ENCODE measurements around the gene STAT2. TPM values are rescaled to one million over a fixed set of nuclear protein-coding genes. Genes with fewer than 3 reads are reported as not detected.

STAT2 gene
- total RNA-seq, 1 donor from 2014 or later: 199 TPM

DNA sequence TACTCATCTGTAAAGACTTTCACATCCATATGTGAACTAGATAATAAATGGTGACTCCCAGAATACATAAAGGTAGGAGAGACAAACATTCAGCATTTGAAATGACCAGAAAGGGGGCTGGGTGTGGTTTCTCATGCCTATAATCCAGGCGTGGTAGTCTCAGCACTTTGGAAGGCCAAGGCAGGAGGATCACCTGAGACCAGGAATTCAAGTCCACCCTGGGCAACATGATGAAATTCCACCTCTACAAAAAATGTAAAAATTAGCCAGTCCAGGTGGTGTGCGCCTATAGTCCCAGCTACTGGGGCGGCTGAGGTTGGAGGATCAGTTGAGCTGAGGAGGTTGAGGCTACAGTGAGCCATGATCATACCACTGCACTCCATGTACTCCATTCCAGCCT, 55.6 kb downstream of the STAT2 start:
- intact Hi-C loops (cut with DNase I): no loop called here
- peaks cover 50% of the 10 kb centered on the region for H3K36me3 ChIP-seq

DNA sequence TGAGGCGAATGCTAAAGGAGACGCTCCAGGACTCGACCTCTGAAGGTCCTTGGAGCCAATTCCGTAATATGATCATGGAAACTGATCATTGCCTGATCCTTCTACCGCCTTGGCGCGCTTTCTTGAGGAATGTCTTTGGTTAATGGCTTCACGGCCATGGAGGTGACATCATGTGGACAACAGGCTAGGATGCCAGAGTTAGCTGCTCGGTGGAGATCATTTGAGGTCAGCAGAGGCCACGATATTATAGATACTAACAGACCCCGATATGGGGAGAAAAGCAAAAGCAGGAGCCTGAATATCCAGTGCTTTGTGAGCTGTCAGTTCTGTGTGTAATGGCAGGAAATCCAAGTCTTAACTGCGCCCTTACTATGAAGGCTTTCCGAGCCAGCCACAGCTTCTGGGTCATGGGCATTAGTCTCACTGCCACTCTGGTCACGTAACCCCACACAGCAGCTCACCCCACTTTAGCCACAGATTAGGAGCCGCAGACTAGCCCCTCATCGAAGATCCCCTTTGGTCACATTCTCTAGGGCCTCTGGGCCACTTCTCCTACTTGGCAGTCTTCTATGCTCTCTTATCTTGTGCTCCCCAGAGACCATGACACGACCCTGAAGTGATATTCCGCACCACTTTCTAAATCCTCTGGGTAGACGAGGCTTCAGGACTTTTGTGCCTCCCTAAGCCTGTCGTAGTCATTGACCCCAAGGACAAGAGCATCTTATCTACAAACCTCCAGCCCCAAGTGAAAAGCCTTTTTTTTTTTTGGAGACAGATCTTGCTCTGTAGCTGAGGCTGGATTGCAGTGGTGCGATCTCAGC, 59.1 kb downstream of the STAT2 start:
- intact Hi-C loops (cut with DNase I): no loop called here
- peak; percentile 1 for ATAC-seq
- peaks cover 38% of the 10 kb centered on the region for H3K4me1 ChIP-seq

More for the DNA sequence above, 55.6 kb downstream of the STAT2 start:
- no peak for DNase-seq
- no peak for ATAC-seq
- TF ChIP-seq, protein P1, sequence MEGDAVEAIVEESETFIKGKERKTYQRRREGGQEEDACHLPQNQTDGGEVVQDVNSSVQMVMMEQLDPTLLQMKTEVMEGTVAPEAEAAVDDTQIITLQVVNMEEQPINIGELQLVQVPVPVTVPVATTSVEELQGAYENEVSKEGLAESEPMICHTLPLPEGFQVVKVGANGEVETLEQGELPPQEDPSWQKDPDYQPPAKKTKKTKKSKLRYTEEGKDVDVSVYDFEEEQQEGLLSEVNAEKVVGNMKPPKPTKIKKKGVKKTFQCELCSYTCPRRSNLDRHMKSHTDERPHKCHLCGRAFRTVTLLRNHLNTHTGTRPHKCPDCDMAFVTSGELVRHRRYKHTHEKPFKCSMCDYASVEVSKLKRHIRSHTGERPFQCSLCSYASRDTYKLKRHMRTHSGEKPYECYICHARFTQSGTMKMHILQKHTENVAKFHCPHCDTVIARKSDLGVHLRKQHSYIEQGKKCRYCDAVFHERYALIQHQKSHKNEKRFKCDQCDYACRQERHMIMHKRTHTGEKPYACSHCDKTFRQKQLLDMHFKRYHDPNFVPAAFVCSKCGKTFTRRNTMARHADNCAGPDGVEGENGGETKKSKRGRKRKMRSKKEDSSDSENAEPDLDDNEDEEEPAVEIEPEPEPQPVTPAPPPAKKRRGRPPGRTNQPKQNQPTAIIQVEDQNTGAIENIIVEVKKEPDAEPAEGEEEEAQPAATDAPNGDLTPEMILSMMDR (IDR thresholded peaks at IDR 0.05): no peak
- Histone ChIP-seq H3K27me3 (no peaks in the 10 kb centered on the region), H3K9me3 (no peaks in the 10 kb centered on the region), H3K4me3 (no peak overlapping the region), H3K4me1 (peaks cover 9% of the 10 kb centered on the region), H3K27ac (no peak overlapping the region)

DNA sequence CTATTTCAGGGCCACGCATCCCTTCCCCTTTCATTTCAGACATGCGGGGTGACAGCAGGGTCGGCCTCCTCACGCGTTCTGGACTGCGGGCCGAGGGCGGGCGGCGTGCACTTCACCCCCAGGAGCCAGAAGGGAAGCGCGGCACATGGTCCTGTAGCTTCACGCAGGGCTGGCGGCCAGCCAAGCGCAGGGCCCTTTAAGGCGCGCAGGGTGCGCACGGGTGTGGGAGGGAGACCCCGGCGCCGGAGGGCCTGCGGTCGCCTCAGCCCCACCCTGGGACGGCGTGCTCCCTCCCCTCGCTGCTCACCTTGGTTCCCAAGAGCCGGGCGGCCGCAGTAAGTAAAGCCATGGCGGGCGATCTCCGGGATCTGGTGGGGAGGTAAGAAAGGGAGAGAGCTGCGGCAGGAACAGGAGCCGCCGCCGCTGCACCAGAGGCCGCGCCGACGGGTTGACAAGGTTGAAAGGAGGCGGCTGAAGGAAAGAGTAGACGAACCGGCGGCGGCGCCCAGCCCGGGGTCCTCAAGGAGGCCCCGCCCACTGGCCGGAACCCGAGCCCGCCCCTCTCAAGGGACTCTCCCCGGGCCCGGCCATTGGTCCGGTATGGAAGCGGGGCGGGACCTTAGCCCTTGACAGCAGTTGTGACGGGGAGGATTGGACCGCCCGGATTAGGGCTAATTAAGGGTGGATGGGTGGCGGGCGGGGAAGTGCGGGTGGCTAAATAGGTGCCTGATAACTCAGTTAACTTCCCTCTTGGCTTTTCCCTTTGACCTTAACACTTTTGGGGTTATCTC, 59.9 kb downstream of the STAT2 start, which contains the start of gene CS:
Gene CS (minus strand): TSS at position 478 of the 791 bp plus-strand sequence. CDS start 129 bp downstream, at position 349.
- Histone ChIP-seq H3K36me3 (peaks cover 26% of the 10 kb centered on the region), H3K4me1 (peaks cover 38% of the 10 kb centered on the region), H3K4me3 (peak within 1 kb of the TSS; percentile 78), H3K27ac (peak within 1 kb of the TSS; percentile 89), H3K9me3 (no peaks in the 10 kb centered on the region), H3K27me3 (no peaks in the 10 kb centered on the region)
- DNase-seq: peak; percentile 99
- TF ChIP-seq, protein P1 (IDR thresholded peaks at IDR 0.05): no peak
- intact Hi-C loops (cut with DNase I): no loop called here
- ATAC-seq: peak; percentile 99

More for the DNA sequence above, 59.1 kb downstream of the STAT2 start:
- Histone ChIP-seq H3K36me3 (peaks cover 33% of the 10 kb centered on the region), H3K4me3 (peak overlapping the region; percentile 78), H3K27ac (peak overlapping the region; percentile 89), H3K9me3 (no peaks in the 10 kb centered on the region), H3K27me3 (no peaks in the 10 kb centered on the region)
- no peak for DNase-seq
- TF ChIP-seq, protein P1 (IDR thresholded peaks at IDR 0.05): no peak

DNA sequence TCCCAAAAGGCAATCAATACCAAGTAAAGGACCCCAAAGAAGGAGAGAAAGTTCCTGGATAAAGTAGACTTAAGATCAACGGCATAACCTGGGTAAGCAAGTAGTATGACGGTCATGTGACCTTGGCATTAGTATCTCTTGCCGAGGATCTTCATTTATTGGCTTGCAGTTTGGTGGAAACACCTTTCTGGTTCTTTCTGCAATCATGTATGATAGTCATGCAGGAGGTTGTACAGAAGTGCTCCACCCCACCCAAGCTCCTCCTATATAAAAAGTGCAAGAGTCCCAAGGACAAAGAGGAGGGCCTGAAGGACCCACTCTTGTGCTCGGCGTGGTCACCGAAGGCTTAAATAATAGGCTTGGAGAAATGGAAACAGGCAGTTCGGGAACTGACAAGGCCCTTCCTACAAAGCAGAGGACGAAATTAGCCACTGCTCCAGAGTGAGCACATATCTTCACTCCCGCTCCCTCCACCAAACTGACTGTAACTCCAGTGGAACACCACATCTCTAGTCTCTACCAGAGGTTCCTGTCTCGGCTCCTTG, 60.5 kb downstream of the STAT2 start:
- ATAC-seq: no peak
- peaks cover 38% of the 10 kb centered on the region for H3K4me1 ChIP-seq
- H3K4me3 ChIP-seq: peak overlapping the region; percentile 78

DNA sequence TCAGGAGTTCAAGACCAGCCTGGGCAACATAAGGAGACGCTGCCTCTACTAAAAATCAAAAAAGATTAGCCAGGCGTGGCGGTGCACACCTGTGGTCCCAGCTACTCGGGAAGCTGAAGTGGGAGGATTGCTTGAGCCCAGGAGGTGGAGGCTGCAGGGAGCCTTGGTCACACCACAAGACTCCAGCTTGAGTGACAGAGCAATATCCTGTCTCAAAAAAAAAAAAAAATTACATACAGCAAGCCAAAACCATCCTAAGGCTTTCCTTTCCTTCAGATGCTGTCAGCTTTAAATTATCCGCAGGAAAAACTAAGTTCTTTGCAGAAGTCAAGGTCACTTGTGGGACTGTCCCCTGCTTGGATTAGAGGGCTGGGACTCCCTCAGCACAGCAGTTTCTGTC, 61.1 kb downstream of the STAT2 start:
- ATAC-seq: no peak
- Histone ChIP-seq H3K36me3 (peaks cover 28% of the 10 kb centered on the region), H3K4me3 (peak overlapping the region; percentile 78), H3K4me1 (peaks cover 38% of the 10 kb centered on the region), H3K27ac (peak overlapping the region; percentile 89), H3K27me3 (no peaks in the 10 kb centered on the region), H3K9me3 (no peaks in the 10 kb centered on the region)
- DNase-seq: peak; percentile 35
- intact Hi-C loops (cut with DNase I): no loop called here
- TF ChIP-seq, protein P1 (IDR thresholded peaks at IDR 0.05): no peak

More for the DNA sequence above, 60.5 kb downstream of the STAT2 start:
- Histone ChIP-seq H3K27ac (peak overlapping the region; percentile 89), H3K36me3 (peaks cover 24% of the 10 kb centered on the region), H3K27me3 (no peaks in the 10 kb centered on the region), H3K9me3 (no peaks in the 10 kb centered on the region)
- intact Hi-C loops (cut with DNase I): no loop called here
- TF ChIP-seq, protein P1 (IDR thresholded peaks at IDR 0.05): no peak
- DNase-seq: no peak
